Cardiac septum (tissue), 1 donor: Measurements from ENCODE around the gene KCNH5. TPM values are rescaled to one million over a fixed set of nuclear protein-coding genes. Genes with fewer than 3 reads are reported as not detected.

ENCODE experiments used
- DNase-seq: peaks from one replicate; pipeline ENCODE4 v3.0.0-alpha.2; 2020; ENCODE audit warnings: low spot score
- intact Hi-C: fragments of 100-400 bp; cut with DNase I; formaldehyde crosslinking; loops from one replicate; pipeline ENCODE4 v1.14.0; 2022
- total RNA-seq: library from RNA; stranded (reverse); fragmentation: NEBNext Ultra II Directional; extraction: Animal tissue kit (Norgen Biotek cat#: 25700); gene quantifications from one replicate; pipeline ENCODE4 v1.2.1, GENCODE V29; 2021
- donor health status: DM: no; HTN: no; CAD: no.

Gene KCNH5
- total RNA-seq, 1 donor from 2014 or later: not detected

DNA sequence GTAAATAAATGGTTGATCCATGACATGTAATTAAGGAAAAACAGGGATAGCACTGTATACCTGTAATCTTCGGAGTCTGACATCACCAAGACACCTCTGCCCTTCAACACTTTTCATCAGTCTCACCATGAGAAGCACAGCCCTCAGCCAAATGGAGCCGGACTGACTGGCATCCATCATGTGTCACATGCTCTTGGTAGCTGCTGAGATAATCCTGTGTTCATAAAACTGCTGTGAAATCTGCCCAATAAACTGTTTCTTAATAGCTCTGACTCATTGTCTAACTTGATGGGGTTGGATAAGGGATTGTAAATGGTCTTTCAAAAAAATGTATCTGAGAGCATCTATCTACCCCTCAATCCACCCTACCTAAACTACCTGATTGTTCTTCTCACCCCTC, 33.6 kb downstream of the KCNH5 start:
- intact Hi-C loops: no loop called here

DNA sequence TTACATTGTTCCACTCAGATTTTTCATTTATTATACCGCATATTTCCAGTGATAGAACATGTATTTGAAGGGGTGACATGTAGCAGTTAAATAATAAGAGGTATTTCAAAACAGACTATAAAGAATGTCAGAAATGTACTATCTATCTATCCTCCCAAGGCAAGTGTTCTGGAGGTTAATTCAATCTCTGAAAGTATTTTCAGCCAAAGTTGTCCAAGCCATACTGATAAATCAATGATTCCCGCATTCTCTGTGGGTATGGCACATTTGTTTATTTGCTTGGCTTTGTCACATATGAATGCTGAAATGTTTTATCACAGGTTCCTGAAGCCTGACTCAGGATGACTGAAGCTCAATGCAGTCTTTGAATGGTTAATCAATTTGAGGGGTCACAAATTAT, 35.8 kb downstream of the KCNH5 start:
- intact Hi-C loops: no loop called here
- no peak for DNase-seq

More for the DNA sequence above, 33.6 kb downstream of the KCNH5 start:
- no peak for DNase-seq

DNA sequence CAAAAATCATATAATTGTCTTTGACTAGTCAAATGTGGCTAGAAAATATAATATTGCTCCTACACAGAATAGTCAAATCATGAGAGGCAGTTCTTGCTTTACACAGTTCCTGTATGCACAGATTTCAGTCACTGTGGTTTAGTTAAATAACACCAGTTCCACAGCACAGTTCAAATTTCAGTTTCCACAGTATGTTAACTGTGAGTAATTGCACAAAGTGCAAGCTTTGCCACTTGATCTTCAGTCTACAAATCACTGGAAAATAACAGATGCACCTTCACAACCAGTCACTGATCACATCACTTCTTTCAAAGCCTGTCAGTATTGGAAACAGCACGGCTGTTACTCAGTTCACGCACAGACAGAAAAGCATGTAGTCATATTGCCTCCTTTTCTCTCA, 38.7 kb downstream of the KCNH5 start:
- DNase-seq: no peak
- intact Hi-C loops: no loop called here

DNA sequence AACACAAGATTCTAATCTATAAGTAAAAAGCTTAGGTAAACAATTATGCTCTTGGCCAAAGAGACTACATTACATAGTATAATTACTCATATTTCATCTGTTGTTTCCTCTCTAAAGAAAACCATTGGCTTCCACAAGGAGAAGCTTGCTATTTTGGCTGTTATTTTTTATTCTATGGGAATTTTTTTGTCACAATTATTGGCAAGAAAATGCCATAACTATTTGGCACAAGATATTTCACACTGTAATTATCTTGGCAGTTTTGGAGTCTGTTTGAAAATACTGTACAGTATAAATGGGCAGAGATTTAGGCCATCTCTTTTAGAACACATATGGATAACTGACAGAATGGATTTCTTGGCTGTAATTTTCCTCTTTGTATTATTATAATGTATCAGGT, 51.2 kb downstream of the KCNH5 start:
- DNase-seq: no peak
- intact Hi-C loops: no loop called here

DNA sequence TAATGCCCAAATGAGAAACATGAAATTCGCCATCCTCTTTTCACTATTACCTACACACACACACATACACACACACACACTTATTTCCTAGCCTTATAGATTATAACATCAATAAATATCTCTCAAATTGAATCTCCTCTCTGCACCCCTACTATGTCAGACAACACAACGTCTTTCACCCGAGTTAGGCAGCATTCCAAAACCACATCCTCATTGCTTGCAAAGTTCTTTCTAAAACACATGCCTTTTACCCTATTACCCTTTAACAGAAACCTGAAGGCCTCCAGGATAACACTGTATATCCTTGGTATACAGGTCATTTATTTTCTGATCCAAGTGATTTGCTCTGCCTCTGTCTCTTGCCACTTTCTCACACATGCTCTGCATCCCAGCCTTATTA, 56.3 kb downstream of the KCNH5 start:
- no peak for DNase-seq
- intact Hi-C loops: no loop called here

DNA sequence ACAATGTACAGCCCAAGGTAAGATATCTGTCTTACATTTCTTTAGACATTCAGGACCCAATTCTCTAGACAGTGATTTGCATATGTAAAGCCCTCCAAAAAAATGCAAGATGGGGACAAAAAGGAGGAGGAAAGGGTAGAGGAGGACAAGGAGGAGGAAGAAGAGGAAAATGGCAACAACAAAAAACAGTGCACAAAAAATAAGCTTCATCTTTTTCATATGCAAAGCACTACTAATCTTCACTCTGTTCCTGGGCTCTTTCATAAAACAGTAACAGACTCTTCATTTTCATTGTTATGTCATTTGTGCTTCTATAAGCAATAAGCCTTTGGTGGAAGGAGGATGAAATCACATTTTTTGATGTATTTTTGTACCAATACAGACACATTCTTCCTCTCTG, 61.4 kb downstream of the KCNH5 start:
- intact Hi-C loops: no loop called here
- DNase-seq: no peak

DNA sequence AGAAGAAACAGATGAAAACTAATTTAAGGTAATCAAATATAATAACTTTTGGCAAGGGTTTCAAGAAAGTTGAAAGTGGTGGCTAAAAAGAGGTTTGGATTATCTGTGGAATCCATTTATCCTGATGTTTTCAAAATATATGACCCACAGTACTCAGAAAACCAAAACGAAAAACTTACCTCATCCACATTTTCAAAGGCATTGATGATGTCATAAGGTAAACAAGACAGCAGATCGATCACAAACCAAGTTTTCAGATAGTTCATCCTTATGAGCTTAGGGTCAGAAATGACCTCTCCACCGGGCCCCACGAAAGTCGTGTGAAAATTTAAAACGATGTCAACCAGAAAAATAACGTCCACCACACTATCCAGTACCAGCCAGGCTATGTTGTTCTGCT, 64.6 kb downstream of the KCNH5 start:
- no peak for DNase-seq
- intact Hi-C loops: no loop called here

DNA sequence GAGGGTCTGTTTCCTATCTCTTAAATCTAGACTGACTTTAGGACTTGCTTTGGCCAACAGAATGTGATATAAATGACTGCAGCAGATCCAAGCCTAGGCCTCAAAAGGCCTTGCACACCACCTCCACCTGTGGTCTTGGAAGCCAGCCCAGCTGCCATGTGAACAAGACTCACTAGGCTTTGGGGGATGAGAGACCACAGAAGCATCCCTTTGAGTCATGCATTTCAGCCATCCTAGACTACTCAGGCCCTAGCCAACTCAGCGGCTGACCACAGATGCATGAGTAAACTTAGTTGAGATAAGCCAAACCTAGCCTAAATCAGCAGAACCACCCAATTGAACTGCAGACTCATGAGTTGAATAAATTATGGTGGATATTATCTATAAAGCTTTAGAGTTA, 87.7 kb downstream of the KCNH5 start:
- intact Hi-C loops: no loop called here
- DNase-seq: no peak

DNA sequence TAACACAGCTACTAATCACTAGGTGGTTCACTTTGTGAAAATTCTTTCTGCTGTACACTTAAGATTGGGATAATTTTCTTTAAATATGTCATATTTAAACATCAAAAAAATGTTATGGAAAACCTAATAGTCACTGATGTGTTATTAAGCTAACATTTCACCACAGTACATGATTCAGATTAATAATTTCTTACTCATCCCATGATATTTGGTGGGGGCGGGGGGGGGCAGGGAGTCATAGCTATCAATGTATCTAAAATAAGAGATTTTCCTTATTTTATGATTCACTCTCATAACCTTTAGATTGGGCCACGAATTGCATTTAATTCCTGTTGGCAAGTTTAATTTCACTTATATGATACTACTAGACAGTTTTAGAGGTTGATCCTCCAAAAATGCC, 88.8 kb downstream of the KCNH5 start:
- intact Hi-C loops: no loop called here
- DNase-seq: no peak

DNA sequence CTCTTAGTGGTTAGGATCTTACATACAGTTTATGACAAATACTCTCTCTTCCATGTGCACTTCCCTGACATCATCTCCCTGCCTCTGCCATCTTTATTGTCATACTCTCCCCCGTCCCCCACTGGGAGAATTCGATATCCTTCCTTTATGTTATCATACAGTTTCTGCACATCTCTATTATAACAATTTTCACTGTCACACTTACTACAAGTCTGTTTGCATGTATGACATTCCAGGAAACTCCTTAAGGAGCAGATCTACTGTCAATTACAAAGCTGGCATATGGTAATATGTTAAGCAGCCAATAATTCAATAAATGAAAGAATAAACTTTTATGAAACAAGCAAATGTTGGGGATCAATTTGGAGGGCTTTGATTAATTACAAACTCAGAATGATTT, 91.1 kb downstream of the KCNH5 start:
- intact Hi-C loops: no loop called here
- DNase-seq: no peak

DNA sequence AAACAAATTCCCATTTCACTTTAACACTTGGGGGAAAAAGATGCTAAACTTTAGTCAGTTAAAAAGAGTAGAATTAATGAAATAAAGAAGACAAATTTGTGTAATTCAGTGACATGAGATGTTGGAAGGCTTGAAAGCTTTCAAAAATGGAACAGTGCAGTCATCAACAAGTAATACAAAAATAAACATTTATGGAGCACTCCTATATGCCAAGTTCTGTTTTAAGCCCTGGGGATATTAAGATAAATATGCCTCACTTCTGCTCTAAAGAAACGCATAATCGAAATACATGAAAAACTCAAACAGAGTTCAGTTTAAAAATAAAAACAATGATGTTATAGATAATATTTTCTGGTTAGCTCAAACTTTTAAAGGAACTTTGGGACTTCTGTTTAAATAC, 93.0 kb downstream of the KCNH5 start:
- intact Hi-C loops: no loop called here
- DNase-seq: no peak

DNA sequence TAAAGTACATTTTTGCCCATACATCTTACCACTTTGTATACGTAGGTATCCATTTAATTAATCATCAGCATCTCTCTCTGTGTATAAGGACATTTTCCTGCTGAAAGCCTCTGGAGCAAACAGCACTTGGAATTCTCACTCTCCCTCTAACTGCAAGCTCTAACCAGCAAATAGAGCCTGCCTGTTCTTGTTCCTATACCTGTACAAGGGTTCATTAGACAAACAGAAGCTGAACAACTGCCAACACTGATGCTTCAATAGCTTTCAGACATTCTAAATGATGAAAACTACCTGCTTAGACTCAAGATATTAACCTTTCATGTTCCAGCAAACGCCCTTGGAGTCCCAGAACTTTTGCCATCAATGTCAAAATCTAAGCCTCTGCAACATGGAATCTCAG, 98.0 kb downstream of the KCNH5 start:
- DNase-seq: no peak
- intact Hi-C loops: no loop called here

DNA sequence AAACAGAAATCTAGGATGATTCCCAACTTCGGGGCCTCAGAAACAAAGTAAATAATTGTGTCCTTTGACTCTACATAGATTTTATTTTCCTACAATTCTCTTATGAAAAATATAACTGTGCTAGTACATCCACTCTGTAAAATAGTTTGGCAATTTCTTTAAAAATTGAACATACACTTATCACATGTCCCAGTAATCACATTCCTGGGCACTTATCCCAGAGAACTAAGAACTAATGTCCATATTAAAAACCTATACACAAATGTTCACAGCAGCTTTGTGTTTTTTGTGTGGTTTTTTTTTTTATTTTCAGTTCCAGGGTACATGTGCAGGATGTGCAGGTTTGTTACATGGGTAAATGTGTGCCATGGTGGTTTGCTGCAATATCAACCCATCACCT, 99.0 kb downstream of the KCNH5 start:
- DNase-seq: no peak
- intact Hi-C loops: no loop called here

DNA sequence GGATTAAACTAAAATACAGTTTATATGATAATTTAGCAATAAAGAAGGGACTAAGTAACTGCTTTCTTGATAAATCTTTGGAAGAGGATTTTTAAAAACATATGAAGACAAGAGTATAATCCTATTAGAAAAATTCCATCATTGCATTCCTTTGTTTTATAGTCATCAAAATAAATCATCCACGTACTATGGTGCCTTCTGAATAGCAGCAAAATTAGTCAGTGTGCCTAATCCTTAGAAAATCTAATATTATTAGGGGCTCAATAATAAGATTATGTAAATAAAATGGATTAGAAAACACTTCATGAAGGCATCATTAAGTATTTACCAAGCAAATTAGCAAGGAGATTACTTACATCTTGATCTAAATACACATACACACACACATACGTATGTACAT, 102.1 kb downstream of the KCNH5 start:
- intact Hi-C loops: no loop called here
- DNase-seq: no peak

DNA sequence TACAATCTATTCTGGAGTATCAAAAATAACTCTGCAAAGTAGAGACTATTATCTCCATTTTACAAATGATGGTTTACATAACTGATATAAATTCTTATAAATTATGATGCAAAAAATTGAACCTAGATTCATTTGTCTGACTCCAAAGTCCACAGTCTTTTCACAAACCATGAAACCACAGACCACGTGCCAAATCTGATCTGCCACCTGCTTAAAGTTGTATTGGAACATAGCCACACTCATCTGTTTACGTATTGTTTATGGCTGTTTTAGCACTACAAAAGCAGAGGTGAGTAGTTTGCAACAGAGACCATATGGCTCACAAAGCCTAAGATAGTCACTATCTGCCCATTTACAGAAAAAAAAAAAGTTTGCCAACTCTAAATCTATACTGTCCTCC, 105.3 kb downstream of the KCNH5 start:
- intact Hi-C loops: no loop called here
- no peak for DNase-seq

DNA sequence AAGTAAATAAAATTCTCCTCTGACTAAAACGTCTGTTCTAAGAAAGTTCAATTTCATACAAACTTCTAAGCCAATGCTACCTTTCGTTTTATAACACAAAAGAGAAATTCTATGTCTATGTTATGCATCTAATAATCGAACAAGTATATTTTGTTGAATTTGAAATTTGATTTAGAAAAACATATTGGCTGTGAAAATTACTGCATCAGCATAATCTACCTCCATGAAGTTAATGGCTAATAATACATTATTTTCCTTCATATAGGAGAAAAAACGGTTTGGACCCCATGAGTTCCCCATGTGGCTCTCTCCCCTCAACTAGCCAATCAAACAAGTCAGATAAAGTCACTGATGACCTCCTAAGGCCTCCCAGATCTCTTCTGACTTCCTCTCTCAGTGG, 106.5 kb downstream of the KCNH5 start:
- intact Hi-C loops: no loop called here
- no peak for DNase-seq

DNA sequence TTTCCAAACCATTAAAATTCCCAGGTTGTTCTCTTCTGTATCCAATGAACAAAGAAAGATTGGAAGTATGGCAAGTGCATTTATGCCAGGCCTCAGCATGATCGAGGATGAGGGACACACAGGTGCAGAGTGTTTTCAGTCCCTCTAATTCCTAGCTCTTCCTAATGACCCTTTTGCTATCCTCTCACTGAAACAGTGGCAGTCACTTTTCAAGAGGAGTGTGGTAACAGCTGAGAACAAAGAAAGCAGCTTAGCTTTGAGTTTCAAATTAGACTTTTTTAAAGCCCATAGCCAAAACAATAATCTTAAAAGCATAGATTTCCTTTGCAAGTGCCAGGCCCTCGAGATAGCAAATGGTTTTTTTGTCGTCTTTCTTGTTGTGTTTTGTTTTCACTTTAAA, 110.8 kb downstream of the KCNH5 start:
- DNase-seq: no peak
- intact Hi-C loops: no loop called here

DNA sequence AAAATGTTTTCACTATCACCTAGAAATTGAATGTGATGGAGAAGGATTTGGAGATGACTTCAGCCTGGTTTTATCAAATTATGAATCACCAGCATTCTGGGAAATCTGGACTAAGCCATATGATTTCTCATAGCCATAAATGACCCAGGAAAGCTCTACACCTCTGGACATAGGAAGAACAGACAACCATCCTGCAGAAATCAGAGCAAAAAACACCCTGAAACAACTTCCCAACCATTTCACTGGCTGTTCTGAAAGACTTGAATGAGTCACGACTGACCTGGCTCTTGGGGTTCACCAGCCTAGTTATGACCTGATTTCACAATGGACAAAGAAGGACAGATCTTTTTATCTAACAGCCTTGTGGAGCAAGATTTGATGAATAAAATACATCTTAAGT, 123.8 kb downstream of the KCNH5 start:
- intact Hi-C loops: no loop called here
- no peak for DNase-seq

DNA sequence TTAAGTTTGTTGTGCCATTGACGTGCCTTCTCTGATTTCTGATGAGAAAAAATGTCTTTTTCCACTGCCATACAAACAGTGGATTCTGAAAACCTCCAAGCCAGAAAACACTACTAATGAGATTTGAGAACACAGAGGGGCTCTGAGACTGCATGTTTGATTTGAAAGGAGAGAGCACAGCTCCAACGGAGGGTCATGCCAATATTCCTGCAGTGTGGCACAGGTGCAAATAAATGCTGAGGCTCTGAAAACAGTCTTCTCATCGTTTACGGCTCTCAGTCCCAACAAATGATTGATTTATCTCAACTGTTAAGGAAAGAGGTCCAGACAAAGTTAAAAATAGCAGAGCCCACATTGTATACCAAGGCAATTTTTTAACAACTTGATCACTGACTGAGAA, 128.7 kb downstream of the KCNH5 start:
- no peak for DNase-seq
- intact Hi-C loops: no loop called here

DNA sequence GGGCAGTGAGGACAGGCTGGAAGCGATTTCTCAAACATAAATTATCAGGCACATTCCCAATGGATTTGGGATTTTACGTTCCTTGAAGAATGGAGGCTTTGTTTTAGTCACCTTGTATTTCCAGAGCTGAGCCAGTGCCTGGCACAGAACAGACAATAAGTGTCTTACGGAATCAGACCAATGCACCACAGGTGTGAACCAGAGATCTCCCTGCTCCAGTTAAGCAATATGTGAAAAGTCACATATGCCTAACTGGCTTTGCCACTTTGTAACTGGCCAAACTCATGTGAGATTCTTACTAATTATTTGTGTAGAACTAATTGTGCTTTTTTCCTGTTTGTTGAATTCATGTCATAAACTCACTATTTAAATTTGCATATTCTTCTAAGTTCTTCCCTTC, 130.4 kb downstream of the KCNH5 start:
- intact Hi-C loops: no loop called here
- no peak for DNase-seq

DNA sequence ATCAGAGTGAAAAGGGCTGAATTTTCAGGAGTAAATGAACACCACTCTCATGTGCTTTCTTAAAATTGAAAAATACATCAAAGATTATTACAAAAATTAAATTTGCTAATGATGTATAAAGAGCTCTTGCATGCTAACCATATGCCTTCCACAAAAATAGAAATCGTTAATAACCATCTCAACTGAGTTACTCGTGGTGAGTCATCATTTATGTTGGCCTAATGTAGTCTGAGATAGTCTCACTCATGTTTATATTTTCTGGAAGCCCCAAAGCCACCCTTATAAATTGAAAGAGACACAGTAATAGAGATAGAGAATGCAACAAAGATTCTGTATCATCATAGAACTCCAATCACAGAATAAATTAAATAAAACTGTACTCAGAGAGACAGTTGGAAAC, 131.2 kb downstream of the KCNH5 start:
- intact Hi-C loops: no loop called here
- DNase-seq: no peak

DNA sequence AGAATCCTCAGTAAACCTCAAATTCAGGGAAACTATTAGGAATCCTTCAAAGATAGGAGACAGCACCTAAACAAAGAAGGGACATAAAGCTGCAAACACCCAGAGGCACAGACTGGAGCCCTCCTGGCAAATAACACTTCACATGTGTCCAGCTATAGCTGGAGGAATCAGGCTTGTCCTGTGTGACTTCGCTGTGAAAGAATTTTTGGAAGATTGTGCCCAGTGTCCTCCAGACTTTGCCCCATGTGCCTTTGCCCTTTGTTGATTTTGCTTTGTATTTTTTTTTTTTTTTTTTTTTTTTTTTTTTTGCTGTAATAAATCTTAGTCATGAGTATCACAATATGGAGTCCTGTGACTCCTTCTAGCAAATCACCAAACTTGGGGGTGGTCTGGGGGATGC, 136.8 kb downstream of the KCNH5 start:
- no peak for DNase-seq
- intact Hi-C loops: no loop called here

DNA sequence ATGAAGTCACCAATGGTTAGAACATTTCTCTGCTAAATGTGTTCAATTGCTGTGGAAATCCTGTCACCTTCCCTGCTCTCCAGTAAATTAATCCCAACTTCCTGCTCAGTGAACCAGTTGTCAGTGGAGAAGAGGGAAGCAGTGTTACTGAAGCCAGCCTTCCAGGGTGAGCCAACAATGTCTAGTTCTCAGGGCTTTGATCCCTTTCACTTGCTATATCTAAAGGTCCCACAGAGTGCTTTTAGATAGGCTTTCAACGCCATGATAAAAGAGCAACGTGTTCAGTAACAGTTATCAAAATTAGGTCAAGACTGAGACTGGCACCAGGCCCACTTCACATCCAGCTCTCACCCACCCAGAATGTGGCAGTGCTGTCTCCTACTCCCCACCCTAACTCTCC, 139.7 kb downstream of the KCNH5 start:
- intact Hi-C loops: no loop called here
- no peak for DNase-seq
